HPDE6-E6E7 (cell line): ENCODE data around the gene DNAJB9.
"Not testable (repeated sequence)": the region's sequence is repeated elsewhere in the genome, so short reads cannot be mapped to it uniquely, and the experiment has no call there.

Experiments used
- DNase-seq: peaks from one replicate; pipeline ENCODE4 v3.0.0; 2011; ENCODE audit warnings: missing footprints; ENCODE audit errors: extremely low spot score

DNAJB9 gene

DNA sequence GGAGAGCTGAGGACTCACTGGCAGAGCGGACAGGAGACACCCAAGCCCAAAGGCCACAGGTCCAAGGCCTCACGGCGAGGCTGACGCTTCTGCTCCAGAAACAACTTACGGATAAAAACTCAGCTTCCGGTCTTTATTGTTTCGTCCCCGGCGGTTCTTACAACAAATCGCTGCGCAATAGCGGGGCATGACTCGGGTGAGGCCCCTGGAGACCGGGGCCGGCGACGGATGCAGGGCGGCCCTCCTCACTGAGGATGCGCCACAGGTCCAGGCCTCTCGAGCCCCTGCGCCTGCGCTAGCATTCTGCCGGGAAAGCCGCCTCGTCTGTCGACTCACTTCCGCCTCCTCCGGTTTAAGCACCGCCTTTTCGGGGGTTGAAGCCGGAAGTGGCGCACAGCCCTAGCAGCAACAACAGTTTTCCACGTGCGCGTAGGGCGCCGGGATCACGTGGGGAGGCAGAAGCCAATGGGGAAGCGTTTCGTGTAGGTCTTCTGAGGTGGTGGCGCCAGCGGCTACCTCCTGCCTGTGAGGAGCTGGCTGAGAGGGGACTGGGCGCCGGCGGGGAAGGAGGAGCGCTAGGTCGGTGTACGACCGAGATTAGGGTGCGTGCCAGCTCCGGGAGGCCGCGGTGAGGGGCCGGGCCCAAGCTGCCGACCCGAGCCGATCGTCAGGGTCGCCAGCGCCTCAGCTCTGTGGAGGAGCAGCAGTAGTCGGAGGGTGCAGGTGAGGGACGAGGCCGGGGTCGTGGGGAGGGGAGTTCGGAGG lies at the start of gene DNAJB9, which contains the start of gene THAP5:
TSS of gene DNAJB9 (plus strand) at position 494 of the 765 bp plus-strand sequence. CDS start 1,853 bp downstream, outside the sequence.
TSS of gene THAP5 (minus strand) at position 326 of the 765 bp plus-strand sequence. CDS start at position 189, 137 bp downstream.
- peak; percentile 95 for DNase-seq

DNA sequence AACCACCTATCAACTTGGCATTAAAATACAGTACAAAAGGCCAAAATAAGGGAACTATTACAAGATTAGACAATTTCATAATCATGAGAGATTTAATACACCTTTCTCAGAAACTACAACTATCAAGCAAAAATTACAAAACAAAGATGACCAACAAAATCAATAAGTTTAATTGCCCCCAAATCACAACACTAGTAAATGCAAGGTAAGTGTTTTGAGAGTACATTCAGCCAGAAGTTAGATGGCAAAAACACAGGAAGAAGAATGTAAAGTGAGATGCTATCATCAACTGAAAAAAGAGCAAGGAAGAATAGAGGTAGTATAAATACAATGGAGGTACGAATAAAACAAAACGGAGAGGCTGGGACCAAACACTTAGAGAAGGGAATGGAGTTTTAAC lies 46.9 kb upstream of the DNAJB9 start:
- no peak for DNase-seq

DNA sequence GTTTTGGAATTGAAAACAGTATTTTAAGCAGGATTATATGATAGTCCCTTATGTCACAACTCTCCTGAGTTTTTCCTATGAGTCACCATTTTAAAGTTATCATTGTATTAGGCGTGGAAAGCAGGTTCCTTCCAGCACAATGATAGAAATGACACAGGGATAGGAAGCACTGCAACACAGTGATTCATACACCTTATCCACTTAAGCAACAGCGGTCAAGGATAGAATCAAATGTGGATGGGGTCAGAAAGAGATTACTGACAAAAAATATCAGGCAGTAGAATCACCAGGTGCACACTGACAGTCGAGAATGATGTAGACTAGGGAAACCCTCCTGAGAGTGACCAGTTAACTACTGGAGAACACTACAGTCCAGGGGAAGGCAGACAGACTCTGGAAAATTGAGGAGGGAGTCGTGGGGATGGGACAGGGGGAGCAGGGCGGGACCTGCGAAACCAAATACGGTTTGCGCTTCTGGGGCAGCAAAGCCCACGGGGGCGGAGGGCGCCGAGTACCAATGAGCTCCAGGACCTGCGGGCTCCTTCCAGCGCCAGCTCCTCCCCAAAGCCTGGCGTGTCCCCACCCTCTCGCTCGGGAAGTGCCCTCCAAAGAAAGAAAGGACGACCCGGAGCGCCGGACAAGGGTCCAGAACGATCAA lies 44.2 kb upstream of the DNAJB9 start:
- peak; percentile 74 for DNase-seq

DNA sequence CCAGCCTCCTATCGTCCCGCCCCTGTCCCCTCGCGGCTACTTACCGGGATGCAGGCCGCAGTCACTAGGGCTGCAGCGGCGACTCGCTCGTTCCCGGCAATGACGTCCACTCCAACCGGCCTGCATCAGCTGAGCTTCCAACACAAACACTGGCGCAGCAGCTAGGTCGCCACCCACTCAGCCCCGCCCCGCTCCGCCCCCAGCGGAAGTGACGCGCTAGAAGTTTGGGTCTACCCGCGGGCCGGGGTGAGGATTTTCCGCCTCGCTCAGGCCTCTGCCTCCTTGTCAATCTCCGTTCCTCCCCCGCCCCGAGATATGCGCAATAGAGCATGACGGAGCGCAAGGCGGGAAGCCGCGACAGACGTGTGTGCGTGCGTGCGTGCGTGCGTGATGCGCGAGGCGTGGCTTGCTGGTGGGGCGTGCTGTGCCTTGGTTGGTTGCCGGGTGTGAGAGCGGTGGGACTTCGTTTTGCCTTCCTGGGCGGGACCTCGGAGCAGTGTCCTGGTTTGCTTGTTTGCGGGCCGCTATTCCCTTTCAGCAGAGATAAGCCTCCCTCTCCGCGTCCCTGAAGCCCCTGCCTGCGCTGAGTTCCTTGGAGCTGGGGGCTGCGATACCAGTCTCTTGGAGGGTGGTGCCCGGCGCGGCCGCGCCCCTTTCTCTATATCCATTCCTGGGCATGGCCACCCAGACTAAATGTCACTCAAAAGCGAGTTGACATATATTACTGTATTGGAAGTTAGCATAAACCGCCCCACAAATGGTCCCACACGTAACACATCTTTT lies 43.5 kb upstream of the DNAJB9 start, which contains the start of gene PNPLA8:
TSS of gene PNPLA8 (minus strand) at position 151 of the 783 bp plus-strand sequence. CDS start 10,644 bp downstream, outside the sequence.
- DNase-seq = peak; percentile 95

DNA sequence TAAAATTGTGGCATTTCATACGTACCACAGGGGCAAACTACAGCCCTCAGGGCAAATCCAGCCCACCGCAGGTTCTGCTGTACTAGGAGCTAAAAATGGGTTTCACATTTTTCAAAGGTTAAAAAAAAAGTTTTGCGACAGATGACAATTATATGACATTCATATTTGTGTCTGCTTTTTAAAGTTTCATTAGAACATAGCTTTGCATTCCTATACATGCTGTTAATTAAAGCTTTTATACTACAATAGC lies 43.0 kb upstream of the DNAJB9 start:
- no peak for DNase-seq

DNA sequence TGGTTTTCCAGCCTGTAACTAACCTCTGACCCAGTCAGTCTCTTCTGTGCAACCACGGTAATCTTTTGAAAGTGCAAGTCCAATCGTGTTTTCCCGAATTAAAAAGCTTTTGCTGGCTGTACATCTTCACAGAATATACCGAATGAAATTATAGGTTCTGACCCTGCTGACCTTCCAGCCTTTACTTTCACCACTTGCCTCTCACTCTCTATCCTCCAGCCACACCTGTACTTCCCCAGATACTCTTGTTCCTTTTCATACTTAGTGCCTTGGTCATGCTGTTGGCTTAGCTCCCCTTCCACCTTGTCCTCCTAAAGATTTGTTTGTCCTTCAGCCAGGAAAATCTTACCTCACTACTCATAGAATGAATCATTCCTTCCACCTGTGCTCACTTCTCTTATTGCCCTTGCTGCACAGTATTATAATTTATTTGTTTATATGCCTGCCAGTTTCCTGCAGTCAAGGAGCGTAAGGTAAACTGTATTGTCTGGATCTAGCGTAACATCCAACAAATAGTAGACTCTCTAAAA lies 41.4 kb upstream of the DNAJB9 start:
- DNase-seq = peak; percentile 49

DNA sequence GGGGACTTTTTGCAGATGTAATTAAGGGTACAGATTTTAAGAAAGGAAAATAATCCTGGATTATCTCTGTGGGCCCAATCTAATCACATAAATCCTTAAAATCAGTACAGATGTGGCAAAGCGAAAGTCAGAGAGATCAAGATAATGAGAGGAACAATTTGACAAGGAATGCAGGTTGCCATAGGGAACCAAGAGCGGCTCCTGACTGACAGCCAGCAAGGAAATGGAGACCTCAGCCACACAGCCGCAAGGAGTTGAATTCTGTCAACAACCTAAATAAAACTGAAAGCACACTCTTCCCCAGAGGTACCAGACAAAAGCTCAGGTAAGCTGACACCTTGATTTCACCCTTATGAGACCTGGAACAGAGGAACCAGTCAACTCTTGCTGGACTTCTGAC lies 40.3 kb upstream of the DNAJB9 start:
- DNase-seq = peak; percentile 3

DNA sequence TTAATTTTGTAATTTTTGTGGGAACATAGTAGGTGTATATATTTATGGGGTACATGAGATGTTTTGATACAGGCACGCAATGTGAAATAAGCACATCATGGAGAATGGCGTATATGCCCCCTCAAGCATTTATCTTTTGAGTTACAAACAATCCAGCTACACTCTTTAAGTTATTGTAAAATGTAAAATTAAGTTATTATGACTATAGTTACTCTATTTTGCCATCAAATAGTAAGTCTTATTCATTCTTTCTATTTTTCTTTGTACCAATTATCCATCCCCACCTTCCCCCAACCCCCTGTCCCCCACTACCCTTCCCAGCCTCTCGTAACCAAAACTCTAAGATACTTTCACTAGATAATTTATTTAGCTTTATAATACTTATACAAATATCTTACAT lies 36.0 kb upstream of the DNAJB9 start:
- DNase-seq = no peak

DNA sequence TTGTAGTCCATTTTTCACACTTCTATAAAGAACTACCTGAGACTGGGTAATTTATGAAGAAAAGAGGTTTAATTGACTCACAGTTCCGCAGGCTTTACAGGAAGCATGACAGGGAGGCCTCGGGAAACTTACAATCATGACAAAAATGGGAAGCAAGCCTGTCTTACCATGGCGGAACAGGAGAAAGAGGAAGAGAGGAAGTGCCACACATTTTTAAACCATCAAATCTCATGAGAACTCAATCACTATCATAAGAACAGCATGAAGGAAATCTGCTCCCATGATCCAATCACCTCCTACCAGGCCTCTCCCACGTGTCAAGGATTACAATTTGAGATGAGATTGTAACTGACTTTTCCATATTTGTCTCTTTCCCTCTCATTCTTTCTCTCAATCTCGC lies 34.4 kb upstream of the DNAJB9 start:
- no peak for DNase-seq

DNA sequence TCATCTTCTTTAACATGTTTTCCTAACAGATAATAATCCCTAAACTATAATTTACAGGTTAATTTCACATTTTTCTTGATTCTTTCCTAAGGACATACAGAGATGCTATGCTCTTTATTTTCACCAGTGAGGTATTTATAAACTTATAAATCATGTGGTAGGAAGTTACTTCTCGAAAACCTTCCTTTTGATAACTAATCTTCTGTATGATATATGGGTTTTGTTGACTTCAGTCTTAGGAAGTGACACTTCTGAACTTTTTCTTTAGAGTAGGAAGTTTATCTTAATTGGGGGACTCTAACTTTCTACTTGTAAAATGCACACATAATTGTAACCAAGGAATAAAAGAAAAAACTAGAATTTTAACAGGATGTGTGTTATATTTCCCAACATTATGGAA lies 33.9 kb upstream of the DNAJB9 start:
- no peak for DNase-seq

DNA sequence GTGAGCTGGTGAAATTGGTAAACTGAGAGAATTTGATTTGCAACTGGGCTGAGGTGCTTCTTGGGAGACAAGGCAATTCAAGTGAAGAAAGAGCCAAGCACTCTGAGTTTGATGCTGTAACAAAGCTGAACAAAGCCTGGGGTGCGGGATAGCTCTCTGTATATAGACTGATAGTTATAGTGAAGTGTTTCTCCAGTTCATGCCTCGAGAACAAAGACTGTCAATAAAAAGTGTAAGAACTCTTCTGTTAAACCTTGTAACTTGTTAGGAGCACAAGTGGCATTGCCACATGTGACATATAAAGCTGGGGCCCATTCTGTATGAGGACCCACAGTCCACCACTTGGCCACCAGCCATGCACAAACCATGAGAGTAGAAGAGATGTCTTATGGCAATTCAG lies 32.4 kb upstream of the DNAJB9 start:
- DNase-seq = no peak

DNA sequence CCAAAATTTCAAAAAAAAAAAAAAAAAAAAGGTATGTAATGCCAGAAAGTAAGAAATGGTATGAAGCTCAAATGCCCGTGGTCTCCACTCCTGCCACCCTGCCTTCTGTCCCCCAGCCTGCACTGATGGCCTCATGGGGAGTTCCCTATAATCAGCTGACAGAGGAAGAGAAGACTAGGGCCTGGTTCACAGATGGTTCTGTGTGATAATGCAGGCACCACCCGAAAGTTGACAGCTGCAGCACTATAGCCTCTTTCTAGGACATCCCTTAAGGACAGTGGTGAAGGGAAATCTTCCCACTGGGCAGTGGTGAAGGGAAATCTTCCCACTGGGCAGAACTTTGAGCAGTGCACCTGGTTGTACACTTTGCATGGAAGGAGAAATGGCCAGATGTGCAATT lies 31.4 kb upstream of the DNAJB9 start:
- DNase-seq = not testable (repeated sequence)

DNA sequence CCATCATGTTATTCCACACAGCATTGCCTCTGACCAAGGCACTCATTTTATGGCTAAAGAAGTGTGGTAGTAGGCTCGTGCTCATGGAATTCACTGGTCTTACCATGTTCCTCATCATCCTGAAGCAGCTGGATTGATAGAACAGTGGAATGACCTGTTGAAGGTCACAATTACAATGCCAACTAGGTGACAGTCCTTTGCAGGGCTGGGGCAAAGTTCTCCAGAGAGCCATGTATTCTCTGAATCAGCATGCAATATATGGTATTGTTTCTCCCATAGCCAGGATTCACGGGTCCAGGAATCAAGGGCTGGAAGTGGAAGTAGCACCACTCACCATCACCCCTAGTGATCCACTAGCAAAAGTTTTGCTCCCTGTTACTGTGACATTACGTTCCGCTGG lies 31.0 kb upstream of the DNAJB9 start:
- not testable (repeated sequence) for DNase-seq

DNA sequence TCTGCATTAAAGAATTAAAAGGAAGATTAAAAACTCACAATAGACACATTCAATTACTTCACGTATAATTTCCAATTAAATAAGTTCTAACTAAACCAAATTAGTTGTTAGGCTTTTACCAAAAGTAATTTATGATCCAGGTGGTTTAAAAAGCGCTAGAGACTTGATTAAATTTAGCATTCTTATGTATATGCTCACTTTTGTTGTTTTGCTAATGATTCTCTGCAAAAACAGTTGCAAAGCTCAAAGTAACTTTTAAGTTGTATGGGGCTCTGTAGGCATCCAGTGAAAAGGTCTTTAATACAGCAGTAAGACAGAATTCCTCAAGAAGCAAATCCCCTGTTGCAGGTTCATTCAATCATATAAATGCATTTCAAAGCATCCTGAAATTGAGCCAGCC lies 28.2 kb upstream of the DNAJB9 start:
- DNase-seq = no peak

DNA sequence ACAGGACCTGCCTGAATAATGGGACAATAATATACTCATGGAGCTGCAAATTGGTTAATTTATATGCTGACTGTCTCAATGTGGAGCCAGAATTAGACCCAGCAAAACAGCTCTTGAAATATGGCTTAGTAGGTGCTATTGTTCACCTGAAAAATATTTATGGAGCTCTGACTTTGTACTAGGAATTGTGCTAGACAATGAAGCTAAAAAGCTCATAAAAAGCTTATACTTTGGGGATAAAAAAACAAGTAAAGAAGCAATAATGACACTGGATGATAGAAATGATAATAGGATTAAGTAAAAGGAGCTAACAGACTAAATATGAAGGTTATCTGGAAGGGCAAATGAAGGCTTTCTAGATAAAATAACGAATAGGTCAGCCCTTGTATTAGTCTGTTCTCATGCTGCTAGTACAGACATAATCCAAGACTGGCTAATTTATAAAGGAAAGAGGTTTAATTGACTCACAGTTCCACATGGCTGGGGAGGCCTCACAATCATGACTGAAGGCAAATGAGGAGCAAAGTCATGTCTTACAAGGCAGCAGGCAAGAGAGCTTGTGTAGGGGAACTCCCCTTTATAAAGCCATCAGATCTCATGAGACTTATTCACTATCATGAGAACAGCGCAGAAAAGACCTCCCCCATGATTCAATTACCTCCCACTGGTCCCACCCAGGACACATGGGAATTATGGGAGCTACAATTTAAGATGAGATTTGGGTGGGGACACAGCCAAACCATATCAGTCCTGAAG lies 21.4 kb upstream of the DNAJB9 start:
- DNase-seq = not testable (repeated sequence)

DNA sequence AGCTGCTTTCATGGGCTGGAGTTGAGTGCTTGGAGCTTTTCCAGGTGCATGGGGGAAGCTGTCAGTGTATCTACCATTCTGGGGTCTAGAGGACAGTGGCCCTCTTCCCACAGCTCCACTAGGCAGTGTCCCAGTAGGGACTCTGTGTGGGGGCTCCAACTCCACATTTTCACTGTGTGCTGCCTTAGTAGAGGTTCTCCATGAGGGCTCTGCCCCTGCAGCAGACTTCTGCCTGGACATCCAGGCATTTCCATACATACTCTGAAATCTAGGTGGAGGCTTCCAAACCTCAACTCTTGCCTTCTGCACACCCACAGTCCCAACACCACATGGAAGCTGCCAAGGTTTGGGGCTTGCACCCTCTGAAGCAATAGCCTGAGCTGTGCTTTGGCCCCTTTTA lies 13.0 kb upstream of the DNAJB9 start:
- not testable (repeated sequence) for DNase-seq

DNA sequence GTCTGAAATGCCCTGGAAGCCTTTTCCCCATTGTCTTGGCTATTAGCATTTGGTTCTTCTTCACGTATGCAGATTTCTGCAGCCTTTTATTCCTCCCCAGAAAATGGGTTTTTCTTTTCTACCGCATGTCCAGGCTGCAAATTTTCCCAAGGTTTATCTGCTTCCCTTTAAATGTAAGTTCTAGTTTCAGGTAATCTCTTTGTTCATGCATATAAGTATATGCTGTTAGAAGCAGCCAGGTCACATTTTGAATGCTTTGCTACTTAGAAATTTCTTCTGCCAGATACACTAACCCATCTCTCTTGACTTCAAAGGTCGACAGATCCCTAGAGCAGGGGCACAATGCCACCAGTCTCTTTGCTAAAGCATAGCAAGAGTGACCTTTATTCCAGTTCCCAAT lies 12.5 kb upstream of the DNAJB9 start:
- no peak for DNase-seq

DNA sequence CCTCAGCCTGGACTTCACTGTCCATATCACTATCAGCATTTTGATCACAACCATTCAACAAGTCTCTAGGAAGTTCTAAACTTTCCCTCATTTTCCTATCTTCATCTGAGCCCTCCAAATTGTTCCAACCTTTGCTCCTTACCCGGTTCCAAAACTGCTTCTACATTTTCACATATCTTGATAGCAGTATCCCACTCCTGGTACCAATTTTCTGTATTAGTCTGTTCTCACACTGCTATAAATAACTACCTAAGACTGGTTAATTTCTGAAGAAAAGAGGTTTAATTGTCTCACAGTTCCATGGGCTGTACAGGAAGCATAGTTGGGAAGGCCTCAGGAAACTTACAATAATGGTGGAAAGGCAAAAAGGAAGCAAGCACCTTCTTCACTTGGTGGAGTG lies 12.1 kb upstream of the DNAJB9 start:
- no peak for DNase-seq

DNA sequence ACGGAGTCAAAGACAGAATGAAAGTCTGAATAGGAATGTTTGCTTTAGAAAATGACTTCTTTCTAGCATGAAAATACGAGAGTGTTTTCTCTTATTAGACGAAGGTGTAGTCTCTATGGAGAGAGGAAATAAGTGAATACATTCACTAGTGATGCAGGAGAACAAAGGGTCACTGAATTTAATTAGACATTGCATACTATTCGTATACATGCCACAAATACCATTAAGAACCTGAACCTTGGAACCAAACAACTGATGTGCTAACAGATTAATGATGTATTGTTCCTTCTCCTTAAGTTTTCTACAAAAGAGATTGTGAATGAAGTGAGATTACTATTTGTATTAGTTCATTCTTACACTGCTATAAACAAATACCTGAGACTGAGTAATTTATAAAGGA lies 10.4 kb upstream of the DNAJB9 start:
- DNase-seq = no peak

DNA sequence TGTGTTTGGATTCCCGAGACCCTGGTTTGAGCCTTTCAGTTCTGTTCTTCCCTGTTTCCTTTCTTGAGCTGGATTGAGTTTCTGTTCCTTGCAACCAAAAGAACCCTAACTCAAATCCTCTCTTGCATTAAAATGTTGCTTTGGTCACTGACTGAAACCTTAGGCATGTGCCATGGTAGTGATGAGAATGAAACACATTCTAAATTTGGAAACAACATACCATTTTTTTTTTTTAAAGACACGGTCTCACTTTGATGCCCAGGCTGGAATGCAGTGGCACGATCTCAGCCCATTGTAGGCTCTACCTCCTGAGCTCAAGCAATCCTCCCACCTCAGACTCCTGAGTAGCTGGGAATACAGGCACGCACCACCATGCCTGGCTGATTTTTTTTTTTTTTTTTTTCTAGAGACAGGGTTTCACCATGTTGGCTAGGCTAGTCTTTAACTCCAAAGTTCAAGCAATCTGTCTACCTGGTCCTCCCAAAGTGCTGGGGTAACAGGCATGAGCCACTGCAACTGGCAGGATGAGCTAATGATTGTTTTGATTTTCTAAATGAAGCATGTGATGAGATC lies 8.5 kb upstream of the DNAJB9 start:
- DNase-seq = no peak

DNA sequence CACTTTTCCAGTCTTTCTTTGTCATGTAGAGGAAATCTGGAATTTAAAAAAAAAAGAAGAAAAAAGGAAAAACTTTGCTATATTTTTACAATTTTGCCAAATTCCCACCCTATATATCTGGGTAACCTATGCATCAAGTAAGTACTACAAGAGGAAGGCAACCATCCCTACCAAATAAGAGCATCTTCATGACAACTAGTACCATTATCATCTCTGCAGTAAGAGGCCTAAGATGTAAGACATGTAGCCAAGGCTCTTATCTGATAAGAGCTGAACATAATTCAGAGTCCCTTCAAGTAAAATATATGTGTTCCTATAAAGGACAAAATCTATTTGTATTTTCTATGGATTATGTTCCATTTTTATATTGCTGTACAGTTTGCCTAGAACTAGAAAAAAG lies 3.7 kb upstream of the DNAJB9 start:
- no peak for DNase-seq
